GM20431 (cell line): Measurements from ENCODE around the gene CGNL1.

Experiments
- in situ Hi-C: fragments of 300-500 bp; cut with MseI, MboI; formaldehyde crosslinking; loops from one replicate; pipeline ENCODE4 v1.15.0; 2020; ENCODE audit warnings: low sequenced_read_pairs; ENCODE audit not compliant: unreplicated experiment

The CGNL1 gene

DNA sequence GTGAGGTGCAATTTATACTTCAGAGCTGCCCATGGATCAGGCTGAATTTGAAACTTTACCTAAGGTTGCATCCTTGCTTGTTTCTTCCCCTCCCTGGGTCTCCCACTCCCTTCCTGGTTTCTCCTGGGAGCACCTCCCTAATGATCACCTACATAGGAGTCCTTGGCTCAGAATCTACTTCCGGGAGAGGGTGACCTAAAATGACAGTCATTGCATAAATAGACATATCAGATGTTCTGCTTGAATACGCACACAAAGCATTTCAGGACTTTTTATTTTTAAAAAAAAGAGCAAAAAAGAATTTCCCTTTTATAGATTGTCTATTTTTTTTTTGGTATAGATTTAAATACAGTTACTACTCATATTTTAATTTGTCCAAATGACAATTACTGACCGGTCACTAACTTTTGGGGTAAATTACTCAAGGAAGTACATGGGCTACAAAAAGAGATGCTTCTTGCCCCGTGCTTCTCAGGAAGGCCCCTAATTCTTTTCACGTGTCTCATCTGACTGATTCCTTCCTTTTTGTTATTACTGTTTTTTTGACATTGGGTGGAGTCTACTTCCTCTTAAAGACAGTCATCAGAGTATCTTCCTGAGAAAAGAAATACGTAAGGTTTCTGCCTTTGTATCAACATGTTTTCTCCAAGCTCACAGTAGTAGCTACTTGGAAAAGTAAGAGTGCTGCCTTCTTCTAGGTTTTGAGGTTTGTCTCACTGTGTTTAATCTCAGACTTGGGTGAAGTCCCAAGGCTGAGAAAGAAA is 210.5 kb downstream of the CGNL1 start:
- in situ Hi-C loops: no loop called here

DNA sequence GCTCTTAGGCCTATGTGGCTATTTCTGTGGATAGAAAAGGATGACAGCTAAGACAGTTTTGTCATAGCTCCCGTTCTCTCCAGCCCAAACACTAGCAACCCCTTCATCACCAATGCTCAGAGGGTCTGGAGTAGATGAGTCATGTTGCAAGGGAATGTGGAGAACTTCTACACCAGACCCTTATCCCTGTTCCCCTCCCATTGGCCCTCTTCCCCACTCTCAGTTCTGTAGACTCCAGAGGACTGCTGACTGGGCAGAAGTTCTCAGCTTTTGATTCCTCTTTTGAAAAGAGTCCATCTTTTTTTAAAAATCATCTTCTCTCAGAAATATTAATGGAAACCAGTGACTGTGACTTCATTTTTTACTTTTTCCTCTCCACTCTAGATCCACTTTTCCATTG is 213.0 kb downstream of the CGNL1 start:
- in situ Hi-C loops: no loop called here

DNA sequence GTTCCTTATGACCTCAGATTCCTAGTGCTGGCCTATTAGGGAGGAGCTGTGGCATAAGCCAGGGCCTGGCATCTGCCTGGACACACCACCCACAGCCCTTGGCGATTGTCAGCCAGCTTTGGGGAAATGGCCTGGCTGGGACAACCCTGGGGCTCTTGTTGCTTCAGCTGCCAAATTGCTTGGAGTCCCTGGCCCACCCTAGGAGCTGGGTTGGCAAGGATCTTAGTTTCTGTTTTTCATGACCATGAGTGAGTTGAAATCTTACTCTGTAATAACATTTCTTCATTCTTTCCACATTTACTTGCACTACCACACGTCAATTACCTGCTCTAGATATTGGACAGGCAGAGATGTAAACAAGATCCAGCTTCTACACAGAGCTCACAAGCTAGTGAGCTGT is 213.4 kb downstream of the CGNL1 start:
- in situ Hi-C loops: no loop called here

DNA sequence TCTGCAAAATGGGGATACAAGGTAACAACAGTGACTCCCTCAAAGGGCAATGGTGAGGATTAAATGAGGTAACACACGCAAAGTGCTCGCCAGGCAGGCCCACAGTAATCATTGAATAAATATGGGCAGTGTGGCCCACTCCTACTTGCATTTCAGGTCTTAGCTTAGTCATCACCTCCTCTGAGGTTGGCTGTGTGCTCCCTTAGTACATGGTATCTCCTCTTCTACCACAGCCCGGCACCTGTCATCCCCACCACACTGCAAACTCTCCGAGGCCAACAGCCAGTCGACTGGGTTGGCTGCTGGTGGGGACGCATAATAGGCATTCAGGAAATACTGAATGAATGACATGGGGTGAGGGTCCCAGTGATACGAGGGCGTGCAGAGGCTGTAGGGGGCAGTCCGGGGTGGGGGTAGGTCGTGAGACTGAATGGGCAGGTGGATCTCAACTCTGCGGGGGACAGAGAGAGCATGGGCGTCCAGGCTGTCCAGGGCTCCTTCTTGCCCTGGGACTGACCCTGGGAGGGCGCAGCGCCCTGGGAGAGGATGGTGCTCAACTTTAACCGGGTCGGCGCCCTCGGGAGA is 215.0 kb downstream of the CGNL1 start:
- in situ Hi-C loops: no loop called here

DNA sequence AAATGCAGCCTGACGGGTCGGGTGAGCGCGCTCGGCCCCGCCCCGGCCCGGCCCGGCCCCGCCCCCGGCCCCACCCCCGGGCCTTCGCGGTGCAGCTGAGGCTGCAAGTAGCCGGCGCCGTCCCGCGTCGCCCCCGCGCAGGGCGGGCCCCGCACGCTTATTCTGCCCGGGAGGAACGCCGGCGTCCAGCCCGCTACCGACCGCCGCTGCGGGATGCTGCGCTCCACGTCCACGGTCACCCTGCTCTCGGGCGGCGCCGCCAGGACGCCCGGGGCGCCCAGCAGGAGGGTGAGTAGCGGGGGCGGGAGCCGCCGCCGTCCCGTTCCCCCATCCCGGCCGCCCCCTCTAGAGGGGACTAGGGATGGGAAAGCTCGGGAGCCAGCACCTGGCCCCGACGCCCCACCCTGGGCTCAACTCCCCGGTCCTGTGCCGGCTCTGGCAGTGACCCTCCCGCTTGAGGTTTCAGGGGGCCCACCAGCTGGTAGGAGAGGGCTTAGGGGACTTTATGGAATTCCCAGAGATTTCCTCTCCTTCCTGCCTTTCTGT is 215.6 kb downstream of the CGNL1 start, which contains the start of gene MYZAP:
TSS of gene MYZAP (plus strand) at position 83 of the 546 bp plus-strand sequence. CDS start at position 214, 131 bp downstream.
- in situ Hi-C loops: no loop called here

DNA sequence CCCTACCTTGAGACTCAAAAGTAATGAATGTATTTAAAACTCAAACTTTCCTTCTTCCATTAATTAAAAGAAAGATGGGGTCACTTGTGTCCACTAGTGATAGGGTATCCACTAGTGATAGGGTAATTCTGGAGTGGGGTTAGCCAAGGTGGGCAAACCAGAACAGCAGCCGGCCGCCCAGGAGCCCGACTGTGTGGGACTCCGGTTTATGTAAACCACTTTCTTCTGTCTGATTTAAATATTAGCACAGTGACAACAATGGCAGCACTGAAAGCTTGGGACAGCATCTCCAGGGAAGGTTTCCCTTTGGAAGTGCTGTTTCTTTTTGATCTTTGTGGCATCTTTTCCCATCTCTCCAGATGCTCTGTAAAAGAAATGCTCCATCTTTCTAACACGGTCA is 216.1 kb downstream of the CGNL1 start:
- in situ Hi-C loops: no loop called here

DNA sequence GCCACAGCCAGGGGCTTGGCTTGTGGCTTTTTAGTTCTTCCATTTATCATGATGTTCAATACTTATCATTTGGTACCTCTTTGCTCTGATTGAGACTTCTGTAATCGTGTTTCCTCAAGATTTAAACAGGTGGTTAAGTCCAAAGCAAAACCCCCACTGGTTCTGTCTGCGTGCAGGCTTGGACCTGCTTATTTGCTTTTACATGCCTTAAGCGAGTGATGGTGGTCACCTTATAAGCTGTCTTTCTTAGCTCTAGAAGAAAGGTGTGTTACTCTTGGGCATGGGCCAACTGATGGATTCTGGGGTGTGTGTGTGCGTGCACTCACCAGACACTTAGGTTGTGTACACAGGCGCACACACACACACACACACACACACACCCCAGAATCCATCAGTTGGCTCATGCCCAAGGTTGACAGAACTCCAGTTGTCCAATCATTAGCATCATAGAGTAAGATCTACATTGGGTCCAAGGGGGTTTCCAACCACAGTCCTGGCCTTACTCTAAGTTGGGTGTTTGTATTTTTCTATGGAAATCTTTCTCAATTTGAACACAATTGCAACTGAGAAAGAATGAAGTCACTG is 216.6 kb downstream of the CGNL1 start:
- in situ Hi-C loops: no loop called here

DNA sequence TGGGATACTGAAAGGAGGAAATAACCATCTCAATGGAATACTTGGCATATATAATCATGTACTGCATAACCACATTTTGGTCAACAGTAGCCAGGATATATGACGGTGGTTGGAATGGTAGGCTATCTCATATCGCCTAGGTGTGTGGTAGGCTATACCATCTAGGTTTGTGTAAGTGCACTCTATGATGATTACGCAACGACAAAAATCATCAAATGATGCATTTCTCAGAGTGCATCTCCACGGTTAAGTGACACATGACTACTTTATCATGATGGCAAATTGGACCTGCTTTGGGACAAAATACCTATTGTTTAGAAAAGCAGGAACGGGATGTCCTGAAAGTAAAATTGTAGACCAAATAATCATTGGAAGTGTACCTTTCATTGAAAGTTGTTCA is 218.2 kb downstream of the CGNL1 start:
- in situ Hi-C loops: no loop called here

DNA sequence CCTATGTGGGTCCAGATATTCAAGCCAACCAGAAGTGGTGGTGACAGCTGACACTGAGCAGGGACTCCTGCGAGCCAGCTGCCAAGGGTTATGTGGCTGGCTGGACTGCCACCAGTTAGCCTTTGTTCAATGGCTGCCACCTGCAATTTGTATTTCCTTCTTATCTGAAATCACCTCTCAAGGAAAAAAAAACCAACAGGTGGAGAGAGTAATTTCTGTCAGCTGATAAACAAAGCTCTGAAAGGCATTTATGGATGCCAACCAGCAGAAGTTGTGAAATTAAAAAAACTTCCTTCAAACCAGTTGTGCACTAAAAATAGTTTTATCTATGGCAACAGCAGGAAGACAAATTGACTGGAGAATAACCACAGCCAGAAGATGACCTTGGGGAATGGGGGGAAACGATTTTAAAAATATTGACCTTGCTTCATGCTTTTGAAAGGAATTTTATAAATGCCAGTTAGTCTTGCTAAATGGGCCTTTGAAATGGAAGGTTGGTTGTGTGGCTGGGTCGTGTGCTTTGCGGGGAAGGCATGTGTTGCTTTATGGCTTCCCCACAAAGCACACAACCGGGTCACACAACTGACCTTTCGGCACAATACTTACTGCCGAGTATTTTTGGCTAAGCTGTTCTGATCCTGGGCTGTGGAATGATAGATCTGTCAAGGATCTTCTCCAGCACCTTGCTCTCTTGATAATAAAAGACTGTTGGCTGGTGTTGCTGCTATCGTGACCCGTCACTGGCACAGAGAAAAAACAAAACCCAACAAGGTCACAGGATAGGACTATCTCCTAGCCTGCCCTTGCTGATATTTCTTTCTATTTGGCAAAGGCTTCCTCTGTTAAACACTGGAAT is 218.9 kb downstream of the CGNL1 start:
- in situ Hi-C loops: no loop called here

DNA sequence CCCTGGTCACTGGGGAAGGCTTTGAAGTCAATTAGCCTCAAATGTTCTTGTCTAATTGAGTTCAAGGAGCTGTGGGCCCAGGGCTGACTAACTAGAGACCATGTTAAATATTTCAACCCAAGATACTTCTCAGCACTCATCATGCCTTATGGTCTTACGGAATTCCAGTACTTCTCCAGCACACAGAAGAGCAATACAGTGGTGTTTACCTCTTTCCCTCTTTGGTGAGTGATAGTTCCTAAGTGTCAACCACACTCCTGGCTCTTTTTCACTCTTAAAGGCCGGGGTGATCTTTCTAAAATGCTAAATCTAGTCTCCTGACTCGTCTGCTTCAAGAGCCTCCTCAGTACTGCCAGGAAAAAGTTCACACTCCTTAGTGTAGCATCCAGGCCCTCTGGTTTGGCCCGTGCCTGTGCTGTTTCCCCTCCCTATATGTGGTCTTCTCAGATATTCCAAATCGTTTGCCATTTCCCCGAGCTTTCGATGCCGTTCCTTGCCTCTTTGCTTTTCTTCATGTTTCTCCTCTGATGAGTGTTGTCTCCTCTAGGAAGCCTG is 220.1 kb downstream of the CGNL1 start:
- in situ Hi-C loops: no loop called here

DNA sequence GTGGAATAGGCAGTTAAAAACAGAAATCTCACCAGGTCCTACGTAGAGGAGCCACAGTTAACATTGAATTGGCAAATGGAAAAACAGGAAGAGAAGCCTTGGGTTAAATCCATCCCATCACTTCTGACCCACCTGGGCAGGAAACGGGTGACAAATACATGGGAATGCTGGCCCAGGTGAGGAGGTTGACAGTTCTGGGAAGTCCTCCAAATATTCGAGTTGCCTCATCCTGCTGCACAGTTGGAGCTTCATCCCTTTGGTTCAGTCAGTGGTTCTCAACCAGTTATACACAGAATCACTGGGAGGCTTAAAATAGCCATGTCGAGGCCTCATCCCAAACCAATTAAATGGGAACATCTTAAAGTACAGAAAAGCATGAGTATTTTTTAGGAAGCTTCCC is 220.7 kb downstream of the CGNL1 start:
- in situ Hi-C loops: no loop called here

DNA sequence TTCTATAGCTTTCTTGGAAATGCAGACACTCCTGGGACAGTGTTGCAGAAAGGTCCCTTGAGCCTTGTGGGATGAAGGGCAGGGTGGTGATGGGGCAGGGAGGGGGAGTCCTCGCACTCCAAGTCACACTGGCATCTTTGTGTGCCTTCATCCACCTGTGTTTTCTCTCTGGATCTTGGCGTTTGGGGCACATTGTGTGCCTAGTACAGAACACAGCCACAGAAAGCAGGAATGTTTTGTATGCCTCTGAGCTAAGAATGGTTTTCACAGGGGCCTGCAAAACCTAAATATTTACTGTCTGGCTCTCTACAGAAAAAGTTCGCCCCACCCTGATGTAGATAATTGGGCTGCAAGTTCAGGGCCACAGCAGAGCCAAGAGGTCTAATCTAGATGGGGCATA is 221.1 kb downstream of the CGNL1 start:
- in situ Hi-C loops: no loop called here

DNA sequence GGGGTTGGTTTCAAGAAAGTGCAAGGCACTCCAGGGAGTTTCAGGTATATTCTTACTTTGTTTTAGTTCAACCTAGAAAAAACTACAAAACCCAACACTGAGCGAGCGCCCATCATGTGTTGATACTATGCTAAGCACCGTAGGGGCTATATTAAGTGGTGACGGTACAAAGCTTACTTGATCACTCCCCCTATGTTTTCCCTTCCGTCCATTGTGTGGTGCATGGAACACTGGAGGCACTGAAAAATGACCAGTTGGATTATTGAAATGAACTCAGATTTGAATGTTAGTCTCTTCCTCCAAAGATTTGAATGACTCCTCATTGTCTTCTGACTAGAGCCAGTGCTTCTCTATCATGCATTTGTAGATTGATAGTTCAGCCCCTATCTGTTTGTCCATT is 222.0 kb downstream of the CGNL1 start:
- in situ Hi-C loops: no loop called here

DNA sequence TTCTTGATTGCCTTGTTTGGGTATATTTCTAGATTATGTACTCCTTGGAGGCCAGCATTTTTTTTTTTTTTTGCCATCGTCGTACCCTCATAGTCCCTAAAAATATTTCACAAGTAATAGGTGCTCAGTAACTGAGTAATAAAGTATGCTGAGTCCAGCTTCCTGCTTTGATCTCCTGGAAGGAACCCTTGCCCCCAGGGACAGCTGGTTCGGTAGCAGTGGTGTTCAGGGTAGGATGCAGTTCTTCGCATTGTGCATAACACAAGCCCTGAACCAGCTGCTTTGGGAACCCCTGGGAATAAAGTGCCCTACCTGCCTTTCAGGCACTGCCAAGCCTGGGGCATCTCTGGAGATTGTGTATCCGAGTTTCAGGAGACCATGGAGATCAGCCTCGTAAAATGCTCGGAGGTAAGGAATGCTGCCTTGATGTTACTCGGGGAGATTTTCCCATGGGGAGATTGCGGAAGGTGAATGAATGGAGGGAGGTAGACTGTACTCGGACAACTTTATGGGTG is 223.0 kb downstream of the CGNL1 start:
- in situ Hi-C loops: no loop called here

DNA sequence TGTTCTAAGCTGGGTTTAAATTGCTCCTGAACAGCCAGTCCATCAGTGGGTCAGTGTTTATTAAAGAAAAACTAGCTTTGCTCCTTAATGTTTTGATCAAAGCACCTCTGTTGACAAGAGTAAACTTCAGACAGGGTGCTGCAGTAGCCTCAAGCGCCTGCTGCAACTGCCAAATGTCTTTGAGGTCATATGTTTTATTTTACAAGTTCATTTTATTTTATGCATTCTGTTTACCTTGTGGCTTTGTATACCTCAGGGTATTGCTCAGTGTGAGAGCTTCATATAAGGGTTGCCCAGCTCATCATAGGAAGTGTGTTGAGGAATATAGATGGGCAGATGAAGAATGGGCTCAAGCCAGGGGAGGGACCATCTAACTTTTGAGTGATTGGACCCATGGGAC is 223.9 kb downstream of the CGNL1 start:
- in situ Hi-C loops: loop anchor here (25.0 kb wide), 1 partner anchor 88 kb away; no protein-coding TSS in a partner anchor
